GM19324 (cell line): Measurements from ENCODE around the gene UBE2F.
"Not testable (repeated sequence)": the region's sequence is repeated elsewhere in the genome, so short reads cannot be mapped to it uniquely, and the experiment has no call there.

ENCODE experiments used
- ATAC-seq: cut with Tn5 transposase; IDR thresholded peaks from one replicate; pipeline ENCODE4 v1.9.1; 2021; ENCODE audit warnings: mild to moderate bottlenecking, moderate library complexity; ENCODE audit not compliant: unreplicated experiment, low FRiP score

Gene UBE2F

GRCh38 chr2:238010572-238010971 lies 43.8 kb downstream of the UBE2F start:
- ATAC-seq = no peak

- no peak for ATAC-seq
These were observed 47.0 kb downstream of the UBE2F start for GRCh38 chr2:238013806-238014205.

GRCh38 chr2:238015705-238016104 lies 48.9 kb downstream of the UBE2F start:
- no peak for ATAC-seq

- ATAC-seq = no peak
These were observed 49.7 kb downstream of the UBE2F start for GRCh38 chr2:238016526-238016925.

- no peak for ATAC-seq
These were observed 53.1 kb downstream of the UBE2F start for GRCh38 chr2:238019962-238020361.

GRCh38 chr2:238020816-238021215 lies 54.0 kb downstream of the UBE2F start:
- ATAC-seq = no peak

GRCh38 chr2:238021327-238021726 lies 54.5 kb downstream of the UBE2F start:
- ATAC-seq = no peak

- ATAC-seq = no peak
These were observed 55.9 kb downstream of the UBE2F start for GRCh38 chr2:238022594-238023157.

- no peak for ATAC-seq
These were observed 56.8 kb downstream of the UBE2F start for GRCh38 chr2:238023608-238024007.

GRCh38 chr2:238024986-238025385 lies 58.2 kb downstream of the UBE2F start:
- no peak for ATAC-seq

- no peak for ATAC-seq
These were observed 59.0 kb downstream of the UBE2F start for GRCh38 chr2:238025741-238026360.

GRCh38 chr2:238027058-238027457 lies 60.2 kb downstream of the UBE2F start:
- no peak for ATAC-seq

GRCh38 chr2:238027591-238028415 lies 61.0 kb downstream of the UBE2F start:
- no peak for ATAC-seq

- ATAC-seq = no peak
These were observed 63.0 kb downstream of the UBE2F start for GRCh38 chr2:238029853-238030252.

- ATAC-seq = no peak
These were observed 63.8 kb downstream of the UBE2F start for GRCh38 chr2:238030422-238031155.

GRCh38 chr2:238031751-238032150 lies 64.9 kb downstream of the UBE2F start:
- no peak for ATAC-seq

- no peak for ATAC-seq
These were observed 66.0 kb downstream of the UBE2F start for GRCh38 chr2:238032755-238033337.

GRCh38 chr2:238033991-238034390 lies 67.2 kb downstream of the UBE2F start:
- not testable (repeated sequence) for ATAC-seq

GRCh38 chr2:238038203-238038602 lies 71.4 kb downstream of the UBE2F start:
- ATAC-seq = no peak

- ATAC-seq = no peak
These were observed 72.3 kb downstream of the UBE2F start for GRCh38 chr2:238039151-238039550.

- ATAC-seq = no peak
These were observed 73.2 kb downstream of the UBE2F start for GRCh38 chr2:238039985-238040384.
